Stimulated activated CD4-positive, alpha-beta T cell treated with anti-CD3 and anti-CD28 coated beads, TNF-alpha, amount 100 ng/mL, for 24 hours (primary cell): ENCODE data around the gene G0S2.

Experiments
- DNase-seq, 3 experiments: peaks; one replicate each; pipeline ENCODE4 v3.0.0-alpha.2; 2020; ENCODE audit warnings: low read depth in 3 of 3

Gene G0S2

DNA sequence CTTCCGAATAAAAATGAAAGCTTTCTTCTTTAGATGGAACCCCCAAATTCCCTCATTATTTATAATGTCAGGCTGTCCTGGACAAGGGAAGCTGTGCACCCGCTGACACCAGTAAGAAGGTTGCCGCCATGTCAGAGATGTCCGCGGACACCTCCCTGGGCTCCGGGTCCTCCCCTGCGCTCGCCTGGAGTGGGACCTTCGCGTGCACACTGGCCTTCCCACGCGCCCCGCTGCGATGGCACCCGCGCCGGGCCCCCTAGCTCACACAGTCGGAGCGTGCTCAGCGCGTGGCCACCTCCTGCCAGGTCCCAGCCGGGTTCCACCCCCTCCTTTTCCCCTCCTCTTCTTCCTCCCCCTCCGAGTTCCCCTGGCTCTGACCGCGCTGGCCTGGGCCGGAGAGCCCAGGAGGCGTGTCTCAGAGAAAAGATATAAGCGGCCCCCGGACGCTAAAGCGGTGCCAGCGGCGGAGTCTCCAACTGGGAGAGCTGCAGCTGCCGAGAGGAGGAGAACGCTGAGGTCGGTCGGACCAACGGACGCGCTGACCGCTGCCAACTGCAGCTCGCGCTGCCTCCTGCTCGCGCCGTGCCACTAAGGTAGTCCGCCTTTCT, at the start of gene G0S2:
TSS of gene G0S2 (plus strand) at position 456 of the 608 bp plus-strand sequence. CDS start 273 bp downstream, outside the sequence.
- DNase-seq, result peak in 1 of 3 experiments; percentile 47

- no peak for DNase-seq
Measured at GRCh38 chr1:209625791-209626285, 49.4 kb upstream of the G0S2 start.

- DNase-seq, result no peak
Measured at GRCh38 chr1:209626346-209627026, 48.7 kb upstream of the G0S2 start.

- no peak for DNase-seq
Measured at GRCh38 chr1:209627027-209627731, 48.0 kb upstream of the G0S2 start.

DNA sequence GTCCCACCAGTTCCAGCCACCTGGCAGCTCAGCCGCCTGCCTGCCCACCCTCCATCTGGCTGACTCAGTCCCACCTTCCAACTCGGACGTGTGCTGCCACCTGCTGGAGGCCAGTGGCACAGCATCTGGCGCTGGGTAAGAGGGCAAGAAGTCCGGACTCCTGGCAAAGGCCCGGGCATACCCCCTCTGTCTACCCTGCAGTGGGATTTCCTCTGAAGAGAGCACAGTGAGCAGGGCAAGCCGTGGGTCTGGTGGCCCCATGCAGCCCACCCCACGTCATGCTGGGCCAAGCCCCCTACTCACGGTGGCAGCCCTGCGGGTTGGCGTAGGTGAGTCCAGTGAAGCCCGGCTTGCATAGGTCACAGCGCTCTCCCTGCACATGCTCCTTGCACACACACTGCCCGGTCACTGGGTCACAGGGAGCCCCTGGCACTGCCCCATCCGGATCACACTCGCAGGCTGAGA, 47.4 kb upstream of the G0S2 start:
- peak; percentile 59 to 81 (median 67) for DNase-seq

- DNase-seq, result no peak
Measured at GRCh38 chr1:209628618-209629299, 46.5 kb upstream of the G0S2 start.

- no peak for DNase-seq
Measured at GRCh38 chr1:209629621-209630382, 45.4 kb upstream of the G0S2 start.

DNA sequence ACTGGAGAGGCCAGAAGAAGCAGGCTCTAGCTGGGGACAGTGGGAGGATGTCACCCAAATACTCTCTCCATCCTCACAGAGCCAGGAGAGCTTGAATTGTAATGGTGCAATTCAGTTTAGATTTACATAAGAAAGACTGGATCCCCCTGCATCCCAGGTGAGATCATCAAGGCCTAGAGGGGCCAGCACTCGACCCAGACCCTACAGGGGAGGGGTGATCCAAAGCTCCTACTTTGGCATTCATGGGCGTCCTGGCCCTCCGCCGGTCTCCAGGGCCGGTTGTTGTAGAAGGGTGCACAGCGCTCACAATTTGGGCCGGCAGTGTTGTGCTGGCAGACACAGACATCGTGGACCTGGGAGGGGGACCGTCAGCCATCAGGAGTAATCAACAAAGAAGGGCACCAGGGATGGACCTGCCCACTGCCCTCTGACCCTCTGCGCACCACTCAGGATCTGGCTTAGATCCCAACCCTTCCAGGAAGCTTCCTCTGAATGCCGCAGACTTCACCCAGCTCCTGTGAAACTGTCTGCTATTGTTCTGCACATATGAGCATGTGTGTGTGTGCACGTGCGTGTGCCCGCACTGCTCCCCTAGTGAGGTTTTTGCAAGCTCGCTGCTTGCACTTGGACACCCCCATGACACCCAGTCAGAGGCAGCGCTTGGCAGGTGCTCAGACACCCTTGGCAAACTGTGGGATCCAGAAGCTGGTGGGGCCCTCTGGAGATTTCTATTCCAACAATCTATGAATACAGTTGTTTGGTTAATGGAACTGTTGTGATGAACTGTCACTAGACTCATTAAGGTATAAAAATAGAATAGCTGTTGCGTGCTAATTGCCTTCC, 44.6 kb upstream of the G0S2 start:
- no peak for DNase-seq

- DNase-seq, result no peak
Measured at GRCh38 chr1:209633335-209633997, 41.7 kb upstream of the G0S2 start.

DNA sequence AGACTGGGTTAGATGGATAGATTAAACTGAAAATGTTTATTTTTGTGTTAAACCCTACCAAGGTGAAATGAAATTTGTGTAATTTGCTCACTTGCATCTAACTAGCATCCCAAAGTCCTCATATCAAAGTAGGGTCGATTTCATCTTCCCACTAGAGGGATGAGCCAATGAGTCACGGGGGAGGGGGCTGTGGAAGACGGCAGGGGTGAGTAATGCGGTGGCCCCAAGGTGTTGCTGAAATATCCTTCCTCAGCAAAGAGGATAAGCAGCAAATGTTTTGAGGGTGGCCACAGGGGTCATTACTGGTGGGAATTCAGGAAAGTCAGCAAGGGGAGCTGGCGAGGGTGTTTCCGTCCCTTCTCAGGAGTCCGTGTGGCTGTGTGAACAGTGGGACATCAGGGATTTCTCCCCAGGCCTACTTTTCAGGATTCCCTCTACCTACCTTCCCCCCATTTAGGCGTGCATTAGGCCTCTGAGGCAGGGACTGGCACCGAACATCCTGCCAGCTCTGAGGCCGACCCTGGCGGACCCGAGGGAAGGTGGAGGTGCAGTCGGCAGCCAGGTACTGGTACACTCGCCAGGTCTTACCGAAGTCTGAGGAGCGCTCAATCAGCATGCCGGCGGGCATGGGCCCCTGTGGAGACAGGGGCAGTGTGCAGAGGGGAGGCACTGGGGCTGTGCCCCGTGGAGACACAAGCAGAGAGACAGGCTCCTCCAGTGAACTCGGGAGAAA, 41.0 kb upstream of the G0S2 start:
- DNase-seq, result no peak

DNA sequence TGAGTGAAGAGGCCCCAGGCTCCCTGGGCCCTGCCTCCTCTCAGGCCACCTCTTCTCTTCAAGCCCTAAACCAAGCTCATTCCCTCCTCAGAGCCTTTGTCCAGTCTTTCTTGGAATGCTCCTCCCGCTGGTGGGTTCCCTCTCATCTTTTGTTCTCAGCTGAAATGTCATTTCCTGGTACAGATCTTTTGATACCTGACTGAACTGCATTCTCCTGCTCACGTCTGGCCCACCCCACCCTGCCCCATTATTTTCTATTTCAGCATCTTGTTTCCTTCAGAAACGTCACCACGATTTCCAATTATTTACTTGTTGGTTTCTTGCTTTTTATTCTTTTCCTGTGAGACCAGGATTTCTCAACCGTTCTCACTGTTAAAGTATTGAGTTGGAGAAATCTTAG, 39.4 kb upstream of the G0S2 start:
- DNase-seq, result no peak

DNA sequence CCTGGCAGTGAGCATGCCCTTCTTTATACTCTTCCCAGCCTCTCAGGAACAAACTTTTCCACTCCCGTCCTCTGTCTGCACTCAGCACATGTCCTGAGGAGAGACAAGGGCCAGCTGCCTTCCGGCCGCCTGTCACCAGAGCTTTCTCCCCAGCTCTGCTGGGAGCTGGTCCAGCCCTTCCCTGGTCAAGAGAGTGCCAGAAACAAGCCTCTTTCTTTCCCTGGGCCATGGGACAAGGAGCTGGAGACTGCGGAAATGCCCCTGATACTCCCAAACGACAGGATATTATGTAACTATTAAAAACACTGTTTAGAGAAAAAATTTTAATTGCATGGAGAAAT, 33.4 kb upstream of the G0S2 start:
- DNase-seq, result no peak

DNA sequence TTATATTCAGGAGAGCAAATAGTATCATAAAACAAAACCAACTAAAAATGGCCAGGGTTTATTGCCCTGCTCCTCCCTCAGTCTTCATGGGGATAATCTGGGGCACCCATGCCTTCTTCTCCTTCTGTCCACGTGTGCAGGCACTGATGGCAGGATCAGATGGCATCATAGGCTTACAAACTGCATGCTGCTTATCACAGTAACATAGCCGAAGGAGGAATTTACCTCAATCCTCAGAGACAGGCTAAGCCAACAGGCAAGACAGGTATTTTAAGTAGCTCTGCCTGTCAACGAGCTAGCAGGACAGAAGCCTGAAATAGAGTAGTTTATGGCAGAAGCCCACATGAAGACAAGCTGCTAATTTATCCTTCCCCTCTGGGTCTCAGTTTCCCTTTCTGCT, 32.4 kb upstream of the G0S2 start:
- DNase-seq, result no peak

DNA sequence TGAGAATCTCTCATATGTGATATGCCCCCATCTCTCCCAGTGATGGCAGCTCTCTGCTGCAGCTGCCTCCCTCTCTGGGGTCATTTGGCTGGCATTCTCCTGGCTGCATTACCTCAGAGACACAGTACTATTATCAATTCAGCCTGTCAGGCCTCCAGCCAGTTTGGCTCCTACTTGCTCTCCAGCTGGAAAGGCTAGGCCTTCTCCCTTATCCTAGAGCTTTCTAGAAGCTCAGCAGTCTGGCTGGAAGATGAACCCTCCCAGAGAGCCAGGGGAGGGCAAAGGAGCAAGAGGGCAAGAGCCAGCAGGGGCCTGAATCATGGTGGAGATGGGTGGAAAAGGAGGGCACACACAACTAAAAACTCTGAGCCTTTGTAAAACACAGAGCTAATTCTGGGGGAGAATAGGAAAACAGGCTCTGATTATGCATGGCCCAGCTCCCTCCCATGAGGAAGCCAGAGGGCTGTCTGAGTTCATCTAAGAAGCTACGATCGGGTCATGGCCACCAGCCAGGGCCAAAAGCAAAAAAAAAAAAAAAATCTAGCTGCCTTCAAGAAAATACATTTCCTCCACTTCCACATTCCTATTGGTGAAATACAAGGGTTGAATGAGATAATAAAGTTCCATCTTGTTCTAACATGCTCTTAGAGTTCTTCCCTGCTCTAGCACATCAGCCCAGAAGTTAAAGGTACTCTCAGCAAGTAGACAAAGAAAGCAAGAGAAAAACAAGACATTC, 31.8 kb upstream of the G0S2 start:
- DNase-seq, result no peak

GRCh38 chr1:209645574-209646452, 29.4 kb upstream of the G0S2 start:
- DNase-seq, result no peak

DNA sequence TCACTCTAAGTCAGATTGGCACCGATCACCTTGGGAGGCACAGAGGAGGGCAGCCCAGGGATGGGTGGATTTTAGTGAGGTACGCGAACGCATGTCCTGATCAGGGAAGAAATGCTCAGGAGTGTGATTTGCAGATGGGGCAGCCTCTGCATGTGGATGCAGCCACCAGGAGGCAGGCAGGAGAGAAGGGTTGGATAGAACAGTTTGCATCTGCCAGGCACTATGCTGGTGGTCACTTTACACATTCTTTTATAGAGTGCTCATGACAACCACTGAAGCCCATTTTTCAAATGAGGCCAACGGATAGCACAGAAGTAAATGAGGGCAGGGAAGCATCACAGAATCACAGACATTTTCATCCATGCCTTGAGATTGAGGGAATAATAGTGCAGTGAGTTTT, 28.7 kb upstream of the G0S2 start:
- no peak for DNase-seq

GRCh38 chr1:209647156-209647555, 28.1 kb upstream of the G0S2 start:
- DNase-seq, result no peak

GRCh38 chr1:209648346-209648745, 26.9 kb upstream of the G0S2 start:
- no peak for DNase-seq
